ENCODE data around the gene ANGPTL4.
A peak's percentile ranks its signal among the peaks of the same experiment; 100 is the strongest.

The ANGPTL4 gene

GRCh38 chr19:8329996-8330395 lies 34.0 kb upstream of the ANGPTL4 start:
- TF ChIP-seq CTCF (IDR thresholded peaks at IDR 0.05; ENCODE audit: low read depth, low read length, missing control alignments) = no peak
- H3K4me3 ChIP-seq (ENCODE audit: low read depth, low read length) = no peak overlapping the region
- in situ Hi-C loops (cut with HindIII; ENCODE audit: low sequenced_read_pairs) = no loop called here
- DNase-seq (ENCODE audit: low read depth) = no peak

GRCh38 chr19:8331263-8331845 lies 32.6 kb upstream of the ANGPTL4 start:
- TF ChIP-seq CTCF (IDR thresholded peaks at IDR 0.05; ENCODE audit: low read depth, low read length, missing control alignments) = no peak
- DNase-seq (ENCODE audit: low read depth) = no peak
- no peak overlapping the region for H3K4me3 ChIP-seq (ENCODE audit: low read depth, low read length)
- in situ Hi-C loops (cut with HindIII; ENCODE audit: low sequenced_read_pairs) = no loop called here

GRCh38 chr19:8332976-8333766 lies 30.8 kb upstream of the ANGPTL4 start:
- DNase-seq (ENCODE audit: low read depth) = no peak
- in situ Hi-C loops (cut with HindIII; ENCODE audit: low sequenced_read_pairs) = no loop called here
- H3K4me3 ChIP-seq (ENCODE audit: low read depth, low read length) = no peak overlapping the region
- no peak for TF ChIP-seq CTCF (IDR thresholded peaks at IDR 0.05; ENCODE audit: low read depth, low read length, missing control alignments)

GRCh38 chr19:8333767-8334457 lies 30.0 kb upstream of the ANGPTL4 start:
- TF ChIP-seq CTCF (IDR thresholded peaks at IDR 0.05; ENCODE audit: low read depth, low read length, missing control alignments) = no peak
- DNase-seq (ENCODE audit: low read depth) = no peak
- no peak overlapping the region for H3K4me3 ChIP-seq (ENCODE audit: low read depth, low read length)
- in situ Hi-C loops (cut with HindIII; ENCODE audit: low sequenced_read_pairs) = no loop called here

- TF ChIP-seq CTCF (IDR thresholded peaks at IDR 0.05; ENCODE audit: low read depth, low read length, missing control alignments) = no peak
- in situ Hi-C loops (cut with HindIII; ENCODE audit: low sequenced_read_pairs) = no loop called here
- H3K4me3 ChIP-seq (ENCODE audit: low read depth, low read length) = peak overlapping the region; percentile 5
- DNase-seq (ENCODE audit: low read depth) = no peak
Measured at GRCh38 chr19:8334458-8335342, 29.3 kb upstream of the ANGPTL4 start.
